ENCODE data around the gene NPR3. TPM values are rescaled to one million over a fixed set of nuclear protein-coding genes. Genes with fewer than 3 reads are reported as not detected.
A peak's percentile ranks its signal among the peaks of the same experiment; 100 is the strongest.

The NPR3 gene
- total RNA-seq, 2 donors from 2014 or later, result 25.7 to 34.3 TPM

DNA sequence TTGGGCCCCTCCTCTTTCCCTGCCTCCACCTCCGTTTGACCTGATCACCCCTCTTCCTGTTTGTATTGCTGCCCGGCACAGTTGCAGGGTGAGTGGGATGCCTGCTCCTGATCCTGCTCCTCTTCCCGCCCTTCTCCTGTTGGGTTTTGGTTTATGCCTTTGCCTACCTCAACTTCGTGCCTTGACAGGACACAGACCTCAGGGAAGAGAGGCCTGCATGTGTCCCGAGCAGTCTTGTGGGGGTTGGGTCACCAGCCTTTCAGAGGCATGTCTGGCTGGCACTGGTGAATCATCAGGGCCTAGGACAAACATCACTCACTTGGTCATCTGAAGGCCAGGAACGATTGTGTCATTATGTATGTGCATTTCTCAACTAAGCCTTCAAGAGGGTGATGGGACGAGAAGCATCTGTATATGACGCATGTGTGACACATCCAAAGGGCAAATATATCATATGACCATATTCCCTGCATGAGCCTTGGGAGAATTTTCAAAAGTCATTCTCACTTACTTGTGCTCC is 56.9 kb downstream of the NPR3 start:
- DNase-seq (ENCODE audit: low spot score) (peak; percentile 35), ATAC-seq (ENCODE audit: insufficient number of reproducible peaks, low FRiP score, low read depth) (peak; percentile 72)
- peak overlapping the region in 1 of 2 donors; percentile 2 for H3K27ac ChIP-seq
- no peaks in the 10 kb centered on the region for H3K9me3 ChIP-seq
- no peaks in the 10 kb centered on the region for H3K27me3 ChIP-seq (replicated peaks; ENCODE audit: insufficient read depth)
- TF ChIP-seq, protein P1, sequence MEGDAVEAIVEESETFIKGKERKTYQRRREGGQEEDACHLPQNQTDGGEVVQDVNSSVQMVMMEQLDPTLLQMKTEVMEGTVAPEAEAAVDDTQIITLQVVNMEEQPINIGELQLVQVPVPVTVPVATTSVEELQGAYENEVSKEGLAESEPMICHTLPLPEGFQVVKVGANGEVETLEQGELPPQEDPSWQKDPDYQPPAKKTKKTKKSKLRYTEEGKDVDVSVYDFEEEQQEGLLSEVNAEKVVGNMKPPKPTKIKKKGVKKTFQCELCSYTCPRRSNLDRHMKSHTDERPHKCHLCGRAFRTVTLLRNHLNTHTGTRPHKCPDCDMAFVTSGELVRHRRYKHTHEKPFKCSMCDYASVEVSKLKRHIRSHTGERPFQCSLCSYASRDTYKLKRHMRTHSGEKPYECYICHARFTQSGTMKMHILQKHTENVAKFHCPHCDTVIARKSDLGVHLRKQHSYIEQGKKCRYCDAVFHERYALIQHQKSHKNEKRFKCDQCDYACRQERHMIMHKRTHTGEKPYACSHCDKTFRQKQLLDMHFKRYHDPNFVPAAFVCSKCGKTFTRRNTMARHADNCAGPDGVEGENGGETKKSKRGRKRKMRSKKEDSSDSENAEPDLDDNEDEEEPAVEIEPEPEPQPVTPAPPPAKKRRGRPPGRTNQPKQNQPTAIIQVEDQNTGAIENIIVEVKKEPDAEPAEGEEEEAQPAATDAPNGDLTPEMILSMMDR (IDR thresholded peaks at IDR 0.05), result no peak
- no peak overlapping the region for H3K4me3 ChIP-seq
- peaks cover 0 to 38% of the 10 kb centered on the region in 2 donors for H3K4me1 ChIP-seq (ENCODE audit: control insufficient read depth in 1 of 2, low read depth in 2 of 2)
- H3K36me3 ChIP-seq, result no peaks in the 10 kb centered on the region

DNA sequence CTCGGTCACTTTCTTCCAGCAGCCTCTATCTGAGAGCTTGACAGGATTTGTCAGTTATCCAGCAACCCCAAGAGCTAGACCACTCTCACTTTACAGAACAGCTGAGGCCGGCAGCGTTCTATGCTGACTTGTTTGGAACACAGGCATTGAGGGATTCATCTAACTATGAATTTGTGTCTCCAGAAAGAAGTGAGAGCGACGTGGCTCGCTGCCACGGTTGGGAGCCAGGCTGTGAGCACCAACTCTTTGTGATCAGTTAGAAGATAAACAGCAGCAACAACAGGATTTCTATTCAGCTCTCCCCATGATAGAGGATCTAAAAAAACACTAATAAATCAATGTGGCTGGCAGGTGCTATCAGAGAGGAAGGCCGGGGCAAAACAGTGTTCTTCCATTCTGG is 58.6 kb downstream of the NPR3 start:
- TF ChIP-seq, protein P1 (IDR thresholded peaks at IDR 0.05), result no peak
- no peak overlapping the region for H3K27ac ChIP-seq
- ATAC-seq (ENCODE audit: insufficient number of reproducible peaks, low FRiP score, low read depth), result no peak
- peaks cover 0 to 38% of the 10 kb centered on the region in 2 donors for H3K4me1 ChIP-seq (ENCODE audit: control insufficient read depth in 1 of 2, low read depth in 2 of 2)
- no peak for DNase-seq (ENCODE audit: low spot score)
- no peak overlapping the region for H3K4me3 ChIP-seq
- H3K9me3 ChIP-seq, result no peaks in the 10 kb centered on the region
- no peaks in the 10 kb centered on the region for H3K27me3 ChIP-seq (replicated peaks; ENCODE audit: insufficient read depth)
- H3K36me3 ChIP-seq, result no peaks in the 10 kb centered on the region

DNA sequence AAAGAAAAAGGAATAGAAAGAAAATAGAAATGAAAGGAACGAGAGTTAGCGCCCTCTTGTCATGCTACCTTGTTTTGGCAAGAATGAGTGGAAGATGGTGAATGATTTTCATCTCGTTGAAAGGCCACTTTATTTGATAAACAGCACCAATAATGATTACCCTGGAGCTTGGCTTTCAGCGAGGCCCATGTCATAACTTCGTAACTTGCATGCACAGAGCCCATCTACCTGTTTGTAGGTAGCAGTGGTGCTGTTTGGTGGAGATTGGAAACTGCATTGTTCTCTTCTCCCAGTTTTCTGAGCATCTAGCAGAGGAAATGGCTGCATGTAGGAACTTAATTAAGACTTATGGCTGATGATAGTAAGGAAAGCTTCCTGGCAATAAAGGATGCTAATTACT is 59.3 kb downstream of the NPR3 start:
- no peaks in the 10 kb centered on the region for H3K36me3 ChIP-seq
- peaks cover 0 to 38% of the 10 kb centered on the region in 2 donors for H3K4me1 ChIP-seq (ENCODE audit: control insufficient read depth in 1 of 2, low read depth in 2 of 2)
- TF ChIP-seq, protein P1 (IDR thresholded peaks at IDR 0.05), result no peak
- DNase-seq (ENCODE audit: low spot score) (no peak), ATAC-seq (ENCODE audit: insufficient number of reproducible peaks, low FRiP score, low read depth) (no peak)
- no peaks in the 10 kb centered on the region for H3K9me3 ChIP-seq
- no peak overlapping the region for H3K4me3 ChIP-seq
- no peak overlapping the region for H3K27ac ChIP-seq
- H3K27me3 ChIP-seq (replicated peaks; ENCODE audit: insufficient read depth), result no peaks in the 10 kb centered on the region

DNA sequence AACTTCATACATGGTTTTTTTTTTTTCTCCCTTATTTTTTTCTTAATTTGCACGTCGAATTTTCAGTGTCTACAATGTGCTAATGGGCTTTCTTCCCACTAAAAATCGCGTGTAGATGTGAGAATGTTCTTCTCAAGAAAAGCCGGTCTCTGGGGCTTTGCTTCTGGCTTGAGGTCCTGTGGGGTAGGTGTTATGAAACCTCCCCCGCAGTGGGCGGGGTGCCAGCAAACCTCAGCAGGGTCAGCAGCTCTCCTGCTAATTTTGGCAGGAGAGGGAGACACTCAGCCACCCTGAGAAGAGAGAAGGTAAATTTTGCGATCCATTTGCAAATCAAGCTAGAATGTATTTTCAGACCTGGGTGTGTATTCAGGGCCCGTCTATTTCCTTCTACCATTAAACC is 59.9 kb downstream of the NPR3 start:
- TF ChIP-seq, protein P1 (IDR thresholded peaks at IDR 0.05), result no peak
- no peaks in the 10 kb centered on the region for H3K9me3 ChIP-seq
- H3K4me1 ChIP-seq (ENCODE audit: control insufficient read depth in 1 of 2, low read depth in 2 of 2), result peaks cover 0 to 43% of the 10 kb centered on the region in 2 donors
- H3K4me3 ChIP-seq, result no peak overlapping the region
- ATAC-seq (ENCODE audit: insufficient number of reproducible peaks, low FRiP score, low read depth), result no peak
- H3K27ac ChIP-seq, result peak overlapping the region in 1 of 2 donors; percentile 25
- no peaks in the 10 kb centered on the region for H3K36me3 ChIP-seq
- DNase-seq (ENCODE audit: low spot score), result no peak
- no peaks in the 10 kb centered on the region for H3K27me3 ChIP-seq (replicated peaks; ENCODE audit: insufficient read depth)

DNA sequence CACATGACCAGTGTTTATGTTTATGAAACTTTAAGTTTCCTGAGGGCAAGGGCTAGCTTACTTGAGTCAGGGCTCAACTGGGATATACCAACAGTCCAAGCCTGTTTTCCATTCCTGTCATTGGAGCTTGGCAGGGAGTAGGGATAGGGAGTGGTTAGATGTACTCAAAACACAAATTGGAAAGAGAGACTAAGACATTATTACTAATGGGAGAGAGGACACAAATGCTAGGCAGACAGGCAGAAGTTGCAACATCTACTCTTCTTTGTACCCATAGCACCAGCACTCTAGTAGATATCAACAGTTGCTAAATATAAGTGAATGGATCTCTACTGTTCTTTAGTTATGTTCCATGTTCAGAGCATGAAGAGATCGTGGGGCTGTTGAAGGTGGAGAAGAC is 62.8 kb downstream of the NPR3 start:
- DNase-seq (ENCODE audit: low spot score), result no peak
- Histone ChIP-seq H3K4me3 (no peak overlapping the region), H3K27me3 (replicated peaks; ENCODE audit: insufficient read depth) (no peaks in the 10 kb centered on the region), H3K36me3 (no peaks in the 10 kb centered on the region), H3K4me1 (ENCODE audit: control insufficient read depth in 1 of 2, low read depth in 2 of 2) (peaks cover 5 to 51% of the 10 kb centered on the region in 2 donors), H3K9me3 (no peaks in the 10 kb centered on the region), H3K27ac (peak overlapping the region in 1 of 2 donors; percentile 6)
- no peak for ATAC-seq (ENCODE audit: insufficient number of reproducible peaks, low FRiP score, low read depth)
- TF ChIP-seq, protein P1 (IDR thresholded peaks at IDR 0.05), result no peak

Measured in thoracic aorta (tissue), 2 donors.